K562 (cell line): ENCODE results near the gene TCHP. TPM values are rescaled to one million over a fixed set of nuclear protein-coding genes. Genes with fewer than 3 reads are reported as not detected.
A peak's percentile ranks its signal among the peaks of the same experiment; 100 is the strongest.

Experiments
- ARID3B ChIP-seq: fragments of 250-450 bp; sonication (Bioruptor Pico); IDR thresholded peaks from 2 replicates; pipeline ENCODE4 v1.4.0; 2020; ENCODE audit warnings: borderline replicate concordance
- ATF1 ChIP-seq, 2 experiments: fragments of 450-650 bp in 1 of 2; IDR thresholded peaks; 2 replicates each; pipeline ENCODE4 v1.6.1; 2016; ENCODE audit warnings: missing compliant biosample characterization in 1 of 2, missing genetic modification characterization in 1 of 2
- CEBPG ChIP-seq, 3 experiments: fragments of 200-800 bp in 1 of 3; sonication (Bioruptor generic) in 1 of 3; sonication (generic) in 1 of 3; formaldehyde crosslinking in 1 of 3; IDR thresholded peaks in 2 of 3; conservative IDR thresholded peaks in 1 of 3; 2 replicates each; pipeline versions ENCODE4 v1.6.1 to v1.8.0; 2016 to 2022; ENCODE audit warnings: missing compliant biosample characterization in 2 of 3, missing genetic modification characterization in 2 of 3, mild to moderate bottlenecking in 1 of 3, missing genetic modification reagents in 1 of 3
- DIDO1 ChIP-seq: fragments of 450-650 bp; IDR thresholded peaks from 2 replicates; pipeline ENCODE4 v1.6.1; 2016; ENCODE audit warnings: low read depth, missing biosample characterization, missing genetic modification characterization
- FUS ChIP-seq: fragments of 200-400 bp; formaldehyde crosslinking; optimal IDR thresholded peaks from 2 replicates; pipeline ENCODE3; 2017; ENCODE audit warnings: low read depth, low read length
- NR3C1 ChIP-seq: sonication (generic); formaldehyde crosslinking; IDR thresholded peaks from 2 replicates; pipeline ENCODE4 v1.8.1; 2022; ENCODE audit warnings: missing genetic modification reagents
- PML ChIP-seq: IDR thresholded peaks from 2 replicates; pipeline ENCODE4 v1.6.1; 2012; ENCODE audit warnings: low read length, inconsistent platforms
- PRDM10 ChIP-seq: fragments of 450-650 bp; IDR thresholded peaks from 2 replicates; pipeline ENCODE4 v1.6.1; 2018; ENCODE audit not compliant: partially characterized antibody
- PTRF ChIP-seq: fragments of 450-650 bp; IDR thresholded peaks from 2 replicates; pipeline ENCODE4 v1.6.1; 2016; ENCODE audit warnings: mild to moderate bottlenecking, missing genetic modification characterization, missing compliant biosample characterization
- ZKSCAN1 ChIP-seq: fragments of 150-350 bp; IDR thresholded peaks from 2 replicates; pipeline ENCODE4 v1.6.1; 2016; ENCODE audit warnings: low read depth, low read length
- ZSCAN29 ChIP-seq: fragments of 450-650 bp; IDR thresholded peaks from 2 replicates; pipeline ENCODE4 v1.6.1; 2017
- ZZZ3 ChIP-seq: fragments of 450-650 bp; IDR thresholded peaks from 2 replicates; pipeline ENCODE4 v1.6.1; 2016; ENCODE audit warnings: antibody characterized with exemption, mild to moderate bottlenecking, moderate library complexity
- polyA plus RNA-seq, 8 experiments: library from polyadenylated mRNA; depleted of rRNA in 4 of 8; stranded (reverse) in 5 of 8; unstranded in 3 of 8; fragments of >200 nt; fragmentation: Nextera tagmentation in 2 of 8; fragmentation: Illumina TruSeq in 1 of 8; extraction: Ambion mirVana in 2 of 8; extraction: Trizol in 1 of 8; gene quantifications; 2 replicates each; pipeline versions ENCODE4 v1.2.1 to v1.2.3, GENCODE V29; 2011 to 2014; ENCODE audit warnings: inconsistent platforms in 1 of 8, missing spikeins in 1 of 8
- total RNA-seq, 7 experiments: library from RNA; depleted of rRNA in 6 of 7; stranded (reverse); fragments of >200 nt in 6 of 7; fragmentation: Illumina TruSeq in 2 of 7; extraction: Trizol in 2 of 7; gene quantifications; 2 replicates each; pipeline versions ENCODE4 v1.2.1 to v1.2.3, GENCODE V29; 2011 to 2021; ENCODE audit warnings: low replicate concordance in 1 of 7

The TCHP gene
- total and polyA plus RNA-seq, 9 of the 15 experiments (the other 6 are each of a cell fraction or from before 2014, with no cell fraction given) = 3.4 to 30.4 (median 19.7) TPM

GRCh38 chr12:109888179-109889020, 11.7 kb upstream of the TCHP start (continued):
- peak; percentile 72 for TF ChIP-seq PRDM10
- no peak for TF ChIP-seq PTRF (tag)
- TF ChIP-seq ZKSCAN1 = no peak
- no peak for TF ChIP-seq DIDO1
- TF ChIP-seq FUS = no peak
- no peak for TF ChIP-seq ZZZ3
- 0 out of 2 replicates have a peak, but pooled peaks have one; percentile 32 for TF ChIP-seq CEBPG (CRISPR knock-in tag; IDR thresholded peaks at IDR 0.05)
- TF ChIP-seq CEBPG (tag; conservative IDR thresholded peaks at IDR 0.05 in 1 of 2, IDR thresholded peaks at IDR 0.05 in 1 of 2) = peak in 1 of 2 experiments; percentile 87; a peak in 2 of 4 replicates
- TF ChIP-seq PML = no peak
- TF ChIP-seq ARID3B (CRISPR knock-in tag) = no peak
- no peak for TF ChIP-seq NR3C1 (CRISPR knock-in tag)
- no peak for TF ChIP-seq ZSCAN29
- no peak for TF ChIP-seq ATF1 (CRISPR knock-in tag; IDR thresholded peaks at IDR 0.05)
- no peak for TF ChIP-seq ATF1 (tag; IDR thresholded peaks at IDR 0.05)
